ENCODE results near the gene TRIP12.

DNA sequence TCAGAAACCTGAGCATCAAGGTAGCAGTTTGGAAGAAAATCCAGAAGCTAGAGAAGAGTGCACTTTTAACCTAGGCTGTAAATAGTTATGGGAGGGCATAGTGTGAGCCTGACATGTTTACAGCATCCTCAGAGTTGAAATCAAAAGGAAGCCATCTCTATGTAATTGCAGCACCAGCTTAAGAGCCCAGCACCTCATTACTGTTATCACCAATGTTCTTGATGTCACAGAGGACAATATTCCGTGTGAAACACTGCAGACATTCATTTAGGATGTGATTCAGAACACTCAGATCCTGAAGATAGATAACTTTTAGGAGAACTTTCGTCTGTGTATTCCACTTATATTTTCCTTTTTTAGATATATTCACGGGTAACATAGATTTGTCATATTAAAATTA lies 48.6 kb upstream of the TRIP12 start:
- TF ChIP-seq SUZ12 (IDR thresholded peaks at IDR 0.05; ENCODE audit: extremely low read depth, insufficient read depth, insufficient read length) (no peak), YY1 (IDR thresholded peaks at IDR 0.05; ENCODE audit: insufficient read depth, insufficient read length) (no peak), ZNF274 (IDR thresholded peaks at IDR 0.05; ENCODE audit: low read depth, low read length) (no peak)
